H1 (cell line): ENCODE measurements around the gene GIMAP5.

Experiments
- ASH2L ChIP-seq: fragments of 200-600, 300-600 bp; sonication (generic); IDR thresholded peaks from one replicate; pipeline ENCODE4 v1.7.1; 2017; ENCODE audit warnings: low read length
- BRCA1 ChIP-seq: IDR thresholded peaks from 2 replicates; pipeline ENCODE4 v1.6.1; 2012; ENCODE audit warnings: low read depth, low read length, improper control_type of control experiment
- CEBPB ChIP-seq: IDR thresholded peaks from 2 replicates; pipeline ENCODE4 v1.6.1; 2012; ENCODE audit warnings: low read depth, low read length
- CHD1 ChIP-seq: IDR thresholded peaks from 2 replicates; pipeline ENCODE4 v1.6.1; 2012; ENCODE audit warnings: low read depth, low read length, improper control_type of control experiment
- CHD2 ChIP-seq: IDR thresholded peaks from 2 replicates; pipeline ENCODE4 v1.6.1; 2012; ENCODE audit warnings: low read length, improper control_type of control experiment
- CTCF ChIP-seq, 3 experiments: IDR thresholded peaks; 1 replicate in 2 of 3; 2 replicates in 1 of 3; pipeline versions ENCODE4 v1.5.1 to v1.6.1; 2011; ENCODE audit warnings: low read length in 3 of 3, mild to moderate bottlenecking in 3 of 3, inconsistent platforms in 2 of 3, low read depth in 1 of 3, moderate library complexity in 1 of 3; ENCODE audit not compliant: insufficient read depth in 1 of 3; ENCODE audit errors: control extremely low read depth in 1 of 3
- E2F6 ChIP-seq: IDR thresholded peaks from 2 replicates; pipeline ENCODE4 v1.6.1; 2012; ENCODE audit warnings: inconsistent platforms
- EZH2 ChIP-seq: fragments of 200-600 bp; sonication (generic); IDR thresholded peaks from 2 replicates; pipeline ENCODE4 v1.7.1; 2012; ENCODE audit warnings: low read depth, mild to moderate bottlenecking, moderate library complexity, low read length, inconsistent platforms; ENCODE audit not compliant: severe bottlenecking
- HDAC6 ChIP-seq: IDR thresholded peaks from one replicate; pipeline ENCODE4 v1.7.1; 2012; ENCODE audit warnings: low read depth, mild to moderate bottlenecking, inconsistent platforms, low read length, moderate library complexity
- POLR2A ChIP-seq, 2 experiments: IDR thresholded peaks; 1 replicate in 1 of 2; 2 replicates in 1 of 2; pipeline ENCODE4 v1.6.1; 2011; ENCODE audit warnings: low read depth in 2 of 2, low read length in 2 of 2, mild to moderate bottlenecking in 2 of 2; ENCODE audit errors: control extremely low read depth in 1 of 2
- POLR2AphosphoS5 ChIP-seq: IDR thresholded peaks from 2 replicates; pipeline ENCODE4 v1.6.1; 2011; ENCODE audit warnings: low read depth, low read length
- SIN3A ChIP-seq, 2 experiments: IDR thresholded peaks in 1 of 2; conservative IDR thresholded peaks in 1 of 2; 2 replicates each; pipeline ENCODE4 v1.6.1; 2011 to 2012; ENCODE audit warnings: low read length in 2 of 2, improper control_type of control experiment in 1 of 2, low read depth in 1 of 2, mild to moderate bottlenecking in 1 of 2
- SP4 ChIP-seq: IDR thresholded peaks from 2 replicates; pipeline ENCODE4 v1.6.1; 2012; ENCODE audit warnings: low read length, inconsistent platforms

GRCh38 chr7:150738591-150739001 lies 1.4 kb downstream of the GIMAP5 start:
- TF ChIP-seq CHD2 = no peak
- no peak for TF ChIP-seq E2F6
- TF ChIP-seq CHD1 = no peak
- no peak for TF ChIP-seq BRCA1
- no peak for TF ChIP-seq SP4
- TF ChIP-seq CEBPB = no peak
- TF ChIP-seq SIN3A (conservative IDR thresholded peaks at IDR 0.05 in 1 of 2, IDR thresholded peaks at IDR 0.05 in 1 of 2; ENCODE audit: low read depth in 1 of 2, low read length in 2 of 2) = no peak
- TF ChIP-seq POLR2AphosphoS5 = no peak
- no peak for TF ChIP-seq CTCF (IDR thresholded peaks at IDR 0.05; ENCODE audit: control extremely low read depth in 1 of 3, insufficient read depth in 1 of 3, low read depth in 1 of 3, low read length in 3 of 3)
- TF ChIP-seq HDAC6 = no peak
- TF ChIP-seq POLR2A (IDR thresholded peaks at IDR 0.05; ENCODE audit: control extremely low read depth in 1 of 2, low read depth in 2 of 2, low read length in 2 of 2) = no peak
- TF ChIP-seq EZH2 = no peak
- TF ChIP-seq ASH2L = no peak
